Thoracic aorta (tissue), 2 donors: ENCODE measurements around the gene PLCB1. TPM values are rescaled to one million over a fixed set of nuclear protein-coding genes. Genes with fewer than 3 reads are reported as not detected.

Source experiments
- ATAC-seq: fragments of 150-250 bp; one replicate; pipeline ENCODE4 v1.8.0; 2017; ENCODE audit warnings: low read depth; ENCODE audit not compliant: insufficient number of reproducible peaks, low FRiP score
- DNase-seq: peaks from one replicate; pipeline ENCODE4 v3.0.0-alpha.2; 2020; ENCODE audit warnings: low spot score
- H3K27ac ChIP-seq, 2 donors: fragments of 200-600 bp; sonication (generic); 1 replicate in 1 of 2; 2 replicates in 1 of 2; pipeline ENCODE4 v1.5.1; 2016; ENCODE audit warnings: mild to moderate bottlenecking in 2 of 2, moderate library complexity in 2 of 2
- H3K27me3 ChIP-seq: fragments of 200-600 bp; sonication (generic); replicated peaks from 2 replicates; pipeline ENCODE4 v1.6.0; 2016; ENCODE audit warnings: mild to moderate bottlenecking; ENCODE audit not compliant: insufficient read depth
- H3K36me3 ChIP-seq: fragments of 200-600 bp; sonication (generic); one replicate; pipeline ENCODE4 v1.5.1; 2016
- H3K4me1 ChIP-seq, 2 donors: fragments of 200-600 bp; sonication (generic); 1 replicate in 1 of 2; 2 replicates in 1 of 2; pipeline versions ENCODE4 v1.5.1 to v1.6.0; 2016; ENCODE audit warnings: low read depth in 2 of 2, mild to moderate bottlenecking in 1 of 2; ENCODE audit not compliant: control insufficient read depth in 1 of 2
- H3K4me3 ChIP-seq: fragments of 200-600 bp; sonication (generic); 2 replicates; pipeline ENCODE4 v1.5.1; 2016; ENCODE audit warnings: mild to moderate bottlenecking
- H3K9me3 ChIP-seq: fragments of 200-600 bp; sonication (generic); 2 replicates; pipeline ENCODE4 v1.5.1; 2016
- CTCF ChIP-seq: fragments of 200-600 bp; sonication (generic); IDR thresholded peaks from one replicate; pipeline ENCODE4 v1.5.1; 2019; ENCODE audit warnings: antibody characterized with exemption
- total RNA-seq, 2 donors: library from RNA; depleted of rRNA; stranded (reverse); fragments of >200 nt; gene quantifications; one replicate each; pipeline versions ENCODE4 v1.1.0 to v1.2.3, GENCODE V29; 2016

The PLCB1 gene
- total RNA-seq, 2 donors from 2014 or later, result 10.8 to 16.3 TPM

GRCh38 chr20:8404912-8405635 is 273.0 kb downstream of the PLCB1 start:
- ATAC-seq (no peak), DNase-seq (no peak)
- no peaks in the 10 kb centered on the region for H3K27me3 ChIP-seq
- no peaks in the 10 kb centered on the region for H3K9me3 ChIP-seq
- no peaks in the 10 kb centered on the region for H3K4me1 ChIP-seq
- H3K27ac ChIP-seq, result no peak overlapping the region
- TF ChIP-seq CTCF, result no peak
- H3K4me3 ChIP-seq, result no peak overlapping the region
- H3K36me3 ChIP-seq, result no peaks in the 10 kb centered on the region

GRCh38 chr20:8406391-8406790 is 274.3 kb downstream of the PLCB1 start:
- ATAC-seq (no peak), DNase-seq (no peak)
- H3K4me3 ChIP-seq, result no peak overlapping the region
- H3K27me3 ChIP-seq, result no peaks in the 10 kb centered on the region
- no peaks in the 10 kb centered on the region for H3K4me1 ChIP-seq
- no peaks in the 10 kb centered on the region for H3K36me3 ChIP-seq
- H3K27ac ChIP-seq, result no peak overlapping the region
- no peaks in the 10 kb centered on the region for H3K9me3 ChIP-seq
- TF ChIP-seq CTCF, result no peak

DNA sequence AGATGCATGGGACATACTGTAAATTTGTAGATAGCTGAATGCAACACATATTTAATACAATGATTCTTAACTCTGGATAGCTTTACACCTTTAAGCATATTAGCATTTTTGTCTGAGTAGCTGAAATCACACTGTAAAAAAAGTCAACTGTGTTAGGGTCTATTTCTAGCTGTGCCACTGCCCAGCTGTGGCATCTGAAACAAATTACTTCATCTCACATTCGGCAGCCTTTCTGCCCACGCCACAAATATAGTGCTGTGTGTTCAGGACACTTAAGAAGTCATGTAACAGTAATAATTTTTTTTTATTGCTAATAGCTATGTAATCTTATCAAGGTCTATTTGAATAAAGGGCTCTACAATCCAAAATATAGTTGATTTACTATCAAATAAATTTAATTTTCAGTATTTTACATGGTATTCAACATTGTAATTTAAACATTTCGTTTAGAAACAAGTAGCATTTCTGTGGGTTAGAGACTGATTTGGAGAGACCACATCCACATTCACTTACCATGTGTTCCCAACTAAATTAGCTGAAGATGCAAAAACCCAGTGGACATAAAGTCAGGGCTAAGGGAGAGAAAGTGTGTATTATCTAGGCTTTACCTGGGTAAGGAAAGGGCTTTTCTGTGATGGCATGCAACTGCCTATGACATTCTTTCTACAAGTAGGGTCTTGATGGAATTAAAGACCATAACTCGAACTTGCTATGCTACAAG is 276.7 kb downstream of the PLCB1 start:
- no peak for DNase-seq

DNA sequence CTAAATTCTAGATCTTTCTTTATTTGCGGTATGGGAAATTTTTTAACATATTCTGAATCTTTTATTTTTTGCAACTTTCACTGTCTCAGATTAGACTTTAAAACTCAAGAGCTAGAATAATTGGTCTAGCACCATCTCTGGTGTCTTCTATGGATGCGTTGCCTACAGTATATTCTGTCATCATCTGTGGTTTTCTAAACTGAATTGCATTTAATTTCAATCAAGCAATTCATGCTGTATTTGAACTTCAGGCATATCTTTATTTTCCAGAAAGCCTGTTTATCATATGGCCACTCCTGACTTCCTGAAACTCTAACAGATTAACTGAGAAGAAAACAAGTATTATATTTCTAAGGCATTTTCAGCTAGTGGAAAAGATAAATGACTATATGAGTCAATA is 281.6 kb downstream of the PLCB1 start:
- TF ChIP-seq CTCF, result no peak
- ATAC-seq, result no peak
- Histone ChIP-seq H3K4me1 (no peaks in the 10 kb centered on the region), H3K27me3 (no peaks in the 10 kb centered on the region), H3K9me3 (no peaks in the 10 kb centered on the region), H3K27ac (no peak overlapping the region), H3K36me3 (no peaks in the 10 kb centered on the region), H3K4me3 (no peak overlapping the region)
- DNase-seq, result no peak

More for the DNA sequence above, 276.7 kb downstream of the PLCB1 start:
- no peak overlapping the region for H3K4me3 ChIP-seq
- H3K27me3 ChIP-seq, result no peaks in the 10 kb centered on the region
- H3K27ac ChIP-seq, result no peak overlapping the region
- H3K9me3 ChIP-seq, result no peaks in the 10 kb centered on the region
- no peak for ATAC-seq
- H3K4me1 ChIP-seq, result no peaks in the 10 kb centered on the region
- H3K36me3 ChIP-seq, result no peaks in the 10 kb centered on the region
- no peak for TF ChIP-seq CTCF

GRCh38 chr20:8414586-8415274 is 282.7 kb downstream of the PLCB1 start:
- ATAC-seq (no peak), DNase-seq (no peak)
- H3K27me3 ChIP-seq, result no peaks in the 10 kb centered on the region
- H3K36me3 ChIP-seq, result no peaks in the 10 kb centered on the region
- TF ChIP-seq CTCF, result no peak
- H3K9me3 ChIP-seq, result no peaks in the 10 kb centered on the region
- H3K27ac ChIP-seq, result no peak overlapping the region
- no peaks in the 10 kb centered on the region for H3K4me1 ChIP-seq
- no peak overlapping the region for H3K4me3 ChIP-seq
